Nephron (organoid): ENCODE data around the gene AIFM2.
"Not testable (repeated sequence)": the region's sequence is repeated elsewhere in the genome, so short reads cannot be mapped to it uniquely, and the experiment has no call there.

Experiments
- H3K27ac Mint-ChIP-seq, 3 experiments: 2 replicates each; pipeline ENCODE4 v1.8.0; 2020; ENCODE audit warnings: mixed read lengths in 3 of 3, mild to moderate bottlenecking in 2 of 3, moderate library complexity in 1 of 3
- H3K27me3 Mint-ChIP-seq: 2 replicates; pipeline ENCODE4 v1.8.0; 2021; ENCODE audit warnings: low read depth, mild to moderate bottlenecking, moderate library complexity, mixed read lengths
- H3K36me3 Mint-ChIP-seq: 2 replicates; pipeline ENCODE4 v1.8.0; 2020; ENCODE audit warnings: low read depth, mixed read lengths
- H3K4me1 Mint-ChIP-seq: 2 replicates; pipeline ENCODE4 v1.8.0; 2020; ENCODE audit warnings: mixed read lengths
- H3K4me3 Mint-ChIP-seq, 3 experiments: 2 replicates each; pipeline ENCODE4 v1.8.0; 2020; ENCODE audit warnings: mild to moderate bottlenecking in 3 of 3, mixed read lengths in 3 of 3, moderate library complexity in 2 of 3
- H3K9me3 Mint-ChIP-seq: 2 replicates; pipeline ENCODE4 v1.8.0; 2020; ENCODE audit warnings: mixed read lengths
- TF ChIP-seq, protein P1 (sequence below), 3 experiments: fragments of 200-600 bp; sonication (generic); IDR thresholded peaks; one replicate each; pipeline ENCODE4 v1.5.0; 2021; ENCODE audit warnings: antibody characterized with exemption in 3 of 3; ENCODE audit not compliant: unreplicated experiment in 3 of 3

The AIFM2 gene

DNA sequence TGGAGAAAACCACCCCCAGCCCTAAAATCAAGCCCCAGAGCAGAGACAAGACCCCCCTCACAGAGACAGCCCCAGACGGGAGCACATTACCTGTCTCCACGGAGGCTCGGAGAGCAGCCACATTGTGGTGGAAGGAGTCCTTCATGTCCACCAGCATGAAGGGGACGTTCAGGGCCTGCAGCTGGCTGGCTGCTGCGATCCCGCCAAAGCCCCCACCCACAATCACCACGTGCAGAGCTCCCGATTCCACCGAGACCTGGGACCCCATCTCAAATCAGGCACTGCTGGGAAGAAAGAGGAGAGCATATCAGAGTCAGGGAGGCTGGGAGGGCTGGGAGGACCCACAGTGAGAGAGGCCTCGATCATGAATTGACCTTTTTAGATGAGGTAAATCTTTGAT is 8.8 kb downstream of the AIFM2 start:
- TF ChIP-seq, protein P1, sequence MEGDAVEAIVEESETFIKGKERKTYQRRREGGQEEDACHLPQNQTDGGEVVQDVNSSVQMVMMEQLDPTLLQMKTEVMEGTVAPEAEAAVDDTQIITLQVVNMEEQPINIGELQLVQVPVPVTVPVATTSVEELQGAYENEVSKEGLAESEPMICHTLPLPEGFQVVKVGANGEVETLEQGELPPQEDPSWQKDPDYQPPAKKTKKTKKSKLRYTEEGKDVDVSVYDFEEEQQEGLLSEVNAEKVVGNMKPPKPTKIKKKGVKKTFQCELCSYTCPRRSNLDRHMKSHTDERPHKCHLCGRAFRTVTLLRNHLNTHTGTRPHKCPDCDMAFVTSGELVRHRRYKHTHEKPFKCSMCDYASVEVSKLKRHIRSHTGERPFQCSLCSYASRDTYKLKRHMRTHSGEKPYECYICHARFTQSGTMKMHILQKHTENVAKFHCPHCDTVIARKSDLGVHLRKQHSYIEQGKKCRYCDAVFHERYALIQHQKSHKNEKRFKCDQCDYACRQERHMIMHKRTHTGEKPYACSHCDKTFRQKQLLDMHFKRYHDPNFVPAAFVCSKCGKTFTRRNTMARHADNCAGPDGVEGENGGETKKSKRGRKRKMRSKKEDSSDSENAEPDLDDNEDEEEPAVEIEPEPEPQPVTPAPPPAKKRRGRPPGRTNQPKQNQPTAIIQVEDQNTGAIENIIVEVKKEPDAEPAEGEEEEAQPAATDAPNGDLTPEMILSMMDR (IDR thresholded peaks at IDR 0.05; ENCODE audit: unreplicated experiment in 3 of 3), result no peak
- Mint-ChIP-seq H3K9me3 (no peaks in the 10 kb centered on the region), H3K4me3 (no peak overlapping the region), H3K36me3 (no peaks in the 10 kb centered on the region), H3K27me3 (peaks cover 3% of the 10 kb centered on the region), H3K27ac (no peak overlapping the region), H3K4me1 (no peaks in the 10 kb centered on the region)

DNA sequence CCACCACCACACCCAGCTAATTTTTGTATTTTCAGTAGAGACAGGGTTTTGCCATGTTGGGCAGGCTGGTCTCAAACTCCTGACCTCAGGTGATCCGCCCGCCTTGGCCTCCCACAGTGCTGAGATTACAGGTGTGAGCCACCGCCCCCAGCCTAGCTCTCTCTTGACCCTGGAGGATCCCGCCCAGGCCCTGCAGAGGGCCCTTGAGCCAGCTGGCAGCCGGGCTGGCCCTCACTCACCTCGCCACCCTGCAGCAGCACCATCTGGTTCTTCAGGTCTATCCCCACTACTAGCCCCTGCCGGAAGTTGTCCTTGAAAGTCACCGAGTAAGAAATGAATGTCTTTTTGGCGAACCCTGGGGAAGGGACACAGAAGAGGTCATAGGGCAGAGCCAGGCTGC is 9.5 kb downstream of the AIFM2 start:
- not testable (repeated sequence) for H3K9me3 Mint-ChIP-seq, H3K4me3 Mint-ChIP-seq, H3K27me3 Mint-ChIP-seq, H3K27ac Mint-ChIP-seq, H3K36me3 Mint-ChIP-seq, H3K4me1 Mint-ChIP-seq

DNA sequence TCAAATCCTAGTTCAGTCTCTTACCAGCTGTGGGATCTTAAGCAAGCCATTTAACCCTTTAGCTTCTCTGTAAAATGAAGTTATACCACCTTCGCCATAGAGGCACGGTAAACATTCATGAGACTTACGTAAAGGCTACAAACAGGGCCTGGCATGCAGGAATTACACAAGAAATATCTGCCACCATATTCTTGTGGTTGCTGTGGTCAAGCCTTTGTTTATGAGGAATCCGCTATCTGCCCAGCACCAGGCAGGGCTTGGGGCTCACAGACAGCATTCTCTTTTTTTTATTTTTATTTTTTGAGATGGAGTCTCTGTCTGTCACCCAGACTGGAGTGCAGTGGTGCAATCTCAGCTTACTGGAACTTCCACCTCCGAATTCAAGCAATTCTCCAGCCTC is 9.9 kb downstream of the AIFM2 start:
- no peaks in the 10 kb centered on the region for H3K9me3 Mint-ChIP-seq
- H3K4me1 Mint-ChIP-seq, result no peaks in the 10 kb centered on the region
- no peak overlapping the region for H3K4me3 Mint-ChIP-seq
- H3K27ac Mint-ChIP-seq, result no peak overlapping the region
- TF ChIP-seq, protein P1 (IDR thresholded peaks at IDR 0.05; ENCODE audit: unreplicated experiment in 3 of 3), result no peak
- H3K27me3 Mint-ChIP-seq, result peaks cover under 1% of the 10 kb centered on the region
- no peaks in the 10 kb centered on the region for H3K36me3 Mint-ChIP-seq

DNA sequence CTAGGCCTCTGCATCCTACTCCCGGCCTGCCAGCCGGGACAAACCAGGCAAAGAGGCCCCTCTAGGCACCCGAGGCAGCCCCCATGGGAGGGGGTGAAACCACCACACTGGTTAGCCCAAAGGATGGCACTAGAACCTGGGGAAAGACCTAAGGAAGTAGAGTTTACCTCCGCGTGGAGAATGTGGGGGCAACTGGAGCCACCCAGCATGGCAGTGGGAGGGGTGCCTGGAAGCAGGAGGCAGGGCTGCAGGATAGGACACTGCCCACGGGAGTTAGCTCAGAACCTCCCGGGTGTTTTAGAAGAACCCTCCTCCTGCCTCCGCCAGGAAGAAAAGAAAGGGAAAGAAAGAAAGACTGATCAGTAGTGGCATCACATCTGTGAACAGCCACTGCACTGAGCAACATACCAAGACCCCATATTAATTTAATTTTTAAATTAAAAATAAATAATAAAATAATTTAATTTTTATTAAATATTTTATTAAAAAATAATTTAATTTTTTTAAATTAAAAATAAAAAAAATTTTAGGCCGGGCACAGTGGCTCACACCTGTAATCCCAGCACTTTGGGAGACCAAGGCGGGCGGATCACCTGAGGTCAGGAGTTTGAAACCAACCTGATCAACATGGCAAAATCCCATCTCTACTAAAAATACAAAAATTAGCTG is 11.2 kb downstream of the AIFM2 start:
- H3K4me3 Mint-ChIP-seq, result no peak overlapping the region
- TF ChIP-seq, protein P1 (IDR thresholded peaks at IDR 0.05; ENCODE audit: unreplicated experiment in 3 of 3), result no peak
- no peaks in the 10 kb centered on the region for H3K27me3 Mint-ChIP-seq
- no peaks in the 10 kb centered on the region for H3K4me1 Mint-ChIP-seq
- H3K36me3 Mint-ChIP-seq, result peaks cover 4% of the 10 kb centered on the region
- H3K9me3 Mint-ChIP-seq, result no peaks in the 10 kb centered on the region
- H3K27ac Mint-ChIP-seq, result no peak overlapping the region

DNA sequence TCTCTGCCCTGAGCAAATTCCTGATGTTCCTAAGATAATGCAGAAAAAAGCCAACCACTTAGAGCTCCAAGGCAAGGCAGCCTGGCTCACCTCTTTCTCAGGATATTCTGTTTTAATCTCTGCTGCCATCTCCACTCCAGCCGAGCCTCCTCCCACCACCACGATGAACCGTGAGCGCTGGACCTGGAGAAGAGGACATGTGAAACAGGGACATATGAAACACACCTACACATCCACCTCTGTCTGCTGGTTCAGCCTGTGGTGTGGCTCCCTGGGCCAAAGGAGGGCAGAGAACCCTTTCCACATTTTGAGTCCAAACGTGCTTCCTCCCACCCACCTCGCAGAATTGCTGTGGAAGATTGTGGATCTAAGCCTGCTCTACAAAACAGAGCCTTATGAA is 12.2 kb downstream of the AIFM2 start:
- H3K4me1 Mint-ChIP-seq, result no peaks in the 10 kb centered on the region
- H3K4me3 Mint-ChIP-seq, result no peak overlapping the region

DNA sequence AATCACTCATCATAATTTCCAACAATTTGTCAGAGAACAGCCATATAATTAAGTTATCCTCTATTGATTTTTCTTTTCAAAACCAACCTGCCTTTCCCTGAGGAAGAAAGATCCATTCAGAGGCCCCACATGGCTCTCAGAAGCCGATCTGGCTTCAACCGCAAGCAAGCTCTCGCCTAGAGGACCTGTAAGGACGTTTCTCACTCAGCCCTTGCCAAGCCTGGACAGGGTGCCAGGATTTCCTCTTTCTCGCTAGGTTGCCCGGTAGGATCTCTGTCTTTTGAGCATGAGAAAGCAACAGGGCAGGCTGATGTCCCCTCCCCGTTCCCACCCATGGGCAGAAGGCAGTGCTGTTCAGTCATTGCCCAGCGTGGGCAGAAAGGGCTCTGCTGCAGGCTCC is 13.0 kb downstream of the AIFM2 start:
- H3K4me1 Mint-ChIP-seq, result no peaks in the 10 kb centered on the region
- TF ChIP-seq, protein P1 (IDR thresholded peaks at IDR 0.05; ENCODE audit: unreplicated experiment in 3 of 3), result no peak
- no peak overlapping the region for H3K4me3 Mint-ChIP-seq
- no peaks in the 10 kb centered on the region for H3K9me3 Mint-ChIP-seq
- peaks cover 4% of the 10 kb centered on the region for H3K36me3 Mint-ChIP-seq
- no peak overlapping the region for H3K27ac Mint-ChIP-seq
- H3K27me3 Mint-ChIP-seq, result no peaks in the 10 kb centered on the region

More for the DNA sequence above, 12.2 kb downstream of the AIFM2 start:
- Mint-ChIP-seq H3K36me3 (peaks cover 4% of the 10 kb centered on the region), H3K27ac (no peak overlapping the region), H3K27me3 (no peaks in the 10 kb centered on the region), H3K9me3 (no peaks in the 10 kb centered on the region)
- TF ChIP-seq, protein P1 (IDR thresholded peaks at IDR 0.05; ENCODE audit: unreplicated experiment in 3 of 3), result no peak
